DMS114 treated with DMSO at 0.1 percent for 48 hours (cell line): Measurements from ENCODE around the gene SMNDC1.
"Not testable (repeated sequence)": the region's sequence is repeated elsewhere in the genome, so short reads cannot be mapped to it uniquely, and the experiment has no call there.

Source experiments
- DNase-seq: peaks from one replicate; lab custom pipeline; 2025; ENCODE audit not compliant: unreplicated experiment; lab: John Stamatoyannopoulos, UW

The SMNDC1 gene

GRCh38 chr10:110252151-110252550, 52.6 kb downstream of the SMNDC1 start:
- no peak for DNase-seq

GRCh38 chr10:110251392-110251791, 53.3 kb downstream of the SMNDC1 start:
- DNase-seq, result not testable (repeated sequence)

GRCh38 chr10:110249489-110249888, 55.2 kb downstream of the SMNDC1 start:
- not testable (repeated sequence) for DNase-seq

- DNase-seq, result not testable (repeated sequence)
Measured at GRCh38 chr10:110247833-110248232, 56.9 kb downstream of the SMNDC1 start.

- no peak for DNase-seq
Measured at GRCh38 chr10:110244550-110244949, 60.2 kb downstream of the SMNDC1 start.

- no peak for DNase-seq
Measured at GRCh38 chr10:110242511-110242910, 62.2 kb downstream of the SMNDC1 start.

GRCh38 chr10:110241841-110242240, 62.9 kb downstream of the SMNDC1 start:
- no peak for DNase-seq

GRCh38 chr10:110241407-110241806, 63.3 kb downstream of the SMNDC1 start:
- no peak for DNase-seq
